ENCODE data around the gene HADH.

DNA sequence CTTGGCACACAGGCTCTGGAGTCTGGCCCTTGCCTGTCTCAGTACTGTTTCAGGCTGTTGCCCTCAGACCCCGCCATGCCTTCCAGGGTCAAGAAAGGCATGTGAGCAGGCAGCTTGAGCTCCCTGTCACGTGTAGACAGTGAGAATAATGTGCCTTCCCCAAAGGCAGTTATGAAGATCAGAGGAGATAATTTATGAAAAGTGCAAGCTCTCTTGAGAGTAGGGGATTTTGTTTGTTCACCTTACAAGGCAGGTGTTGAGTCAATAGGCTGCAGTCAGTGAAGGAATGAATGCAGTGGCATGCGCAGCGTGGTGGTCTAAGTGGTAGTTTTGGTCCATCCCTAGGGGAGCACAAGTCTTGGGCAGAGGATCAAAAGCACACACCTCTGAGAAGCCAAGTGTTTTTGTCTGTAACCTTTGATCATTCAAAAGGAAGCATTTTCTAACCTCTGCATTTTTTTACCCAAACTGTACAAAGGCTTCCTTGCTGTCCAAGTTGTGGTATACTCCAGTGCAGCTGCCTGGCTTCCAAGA is 14.4 kb downstream of the HADH start:
- TF ChIP-seq, protein P1, sequence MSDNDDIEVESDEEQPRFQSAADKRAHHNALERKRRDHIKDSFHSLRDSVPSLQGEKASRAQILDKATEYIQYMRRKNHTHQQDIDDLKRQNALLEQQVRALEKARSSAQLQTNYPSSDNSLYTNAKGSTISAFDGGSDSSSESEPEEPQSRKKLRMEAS (IDR thresholded peaks at IDR 0.05) = no peak
- TF ChIP-seq, protein P2, sequence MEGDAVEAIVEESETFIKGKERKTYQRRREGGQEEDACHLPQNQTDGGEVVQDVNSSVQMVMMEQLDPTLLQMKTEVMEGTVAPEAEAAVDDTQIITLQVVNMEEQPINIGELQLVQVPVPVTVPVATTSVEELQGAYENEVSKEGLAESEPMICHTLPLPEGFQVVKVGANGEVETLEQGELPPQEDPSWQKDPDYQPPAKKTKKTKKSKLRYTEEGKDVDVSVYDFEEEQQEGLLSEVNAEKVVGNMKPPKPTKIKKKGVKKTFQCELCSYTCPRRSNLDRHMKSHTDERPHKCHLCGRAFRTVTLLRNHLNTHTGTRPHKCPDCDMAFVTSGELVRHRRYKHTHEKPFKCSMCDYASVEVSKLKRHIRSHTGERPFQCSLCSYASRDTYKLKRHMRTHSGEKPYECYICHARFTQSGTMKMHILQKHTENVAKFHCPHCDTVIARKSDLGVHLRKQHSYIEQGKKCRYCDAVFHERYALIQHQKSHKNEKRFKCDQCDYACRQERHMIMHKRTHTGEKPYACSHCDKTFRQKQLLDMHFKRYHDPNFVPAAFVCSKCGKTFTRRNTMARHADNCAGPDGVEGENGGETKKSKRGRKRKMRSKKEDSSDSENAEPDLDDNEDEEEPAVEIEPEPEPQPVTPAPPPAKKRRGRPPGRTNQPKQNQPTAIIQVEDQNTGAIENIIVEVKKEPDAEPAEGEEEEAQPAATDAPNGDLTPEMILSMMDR (IDR thresholded peaks at IDR 0.05; ENCODE audit: low read depth, low read length, missing input control) = no peak
- TF ChIP-seq, protein P3, sequence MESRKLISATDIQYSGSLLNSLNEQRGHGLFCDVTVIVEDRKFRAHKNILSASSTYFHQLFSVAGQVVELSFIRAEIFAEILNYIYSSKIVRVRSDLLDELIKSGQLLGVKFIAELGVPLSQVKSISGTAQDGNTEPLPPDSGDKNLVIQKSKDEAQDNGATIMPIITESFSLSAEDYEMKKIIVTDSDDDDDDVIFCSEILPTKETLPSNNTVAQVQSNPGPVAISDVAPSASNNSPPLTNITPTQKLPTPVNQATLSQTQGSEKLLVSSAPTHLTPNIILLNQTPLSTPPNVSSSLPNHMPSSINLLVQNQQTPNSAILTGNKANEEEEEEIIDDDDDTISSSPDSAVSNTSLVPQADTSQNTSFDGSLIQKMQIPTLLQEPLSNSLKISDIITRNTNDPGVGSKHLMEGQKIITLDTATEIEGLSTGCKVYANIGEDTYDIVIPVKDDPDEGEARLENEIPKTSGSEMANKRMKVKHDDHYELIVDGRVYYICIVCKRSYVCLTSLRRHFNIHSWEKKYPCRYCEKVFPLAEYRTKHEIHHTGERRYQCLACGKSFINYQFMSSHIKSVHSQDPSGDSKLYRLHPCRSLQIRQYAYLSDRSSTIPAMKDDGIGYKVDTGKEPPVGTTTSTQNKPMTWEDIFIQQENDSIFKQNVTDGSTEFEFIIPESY (IDR thresholded peaks at IDR 0.05) = no peak
- TF ChIP-seq TAF1 (conservative IDR thresholded peaks at IDR 0.05) = no peak
- TF ChIP-seq, protein P4, sequence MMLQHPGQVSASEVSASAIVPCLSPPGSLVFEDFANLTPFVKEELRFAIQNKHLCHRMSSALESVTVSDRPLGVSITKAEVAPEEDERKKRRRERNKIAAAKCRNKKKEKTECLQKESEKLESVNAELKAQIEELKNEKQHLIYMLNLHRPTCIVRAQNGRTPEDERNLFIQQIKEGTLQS (IDR thresholded peaks at IDR 0.05) = no peak
- TF ChIP-seq JUND (IDR thresholded peaks at IDR 0.05) = no peak
- no peak for TF ChIP-seq YY1 (IDR thresholded peaks at IDR 0.05)
- no peak for TF ChIP-seq EGR1 (IDR thresholded peaks at IDR 0.05; ENCODE audit: low read depth in 2 of 2)
- no peak for TF ChIP-seq SP1 (IDR thresholded peaks at IDR 0.05)

All from liver (tissue), 3 donors.